ENCODE measurements around the gene ST6GAL1.

DNA sequence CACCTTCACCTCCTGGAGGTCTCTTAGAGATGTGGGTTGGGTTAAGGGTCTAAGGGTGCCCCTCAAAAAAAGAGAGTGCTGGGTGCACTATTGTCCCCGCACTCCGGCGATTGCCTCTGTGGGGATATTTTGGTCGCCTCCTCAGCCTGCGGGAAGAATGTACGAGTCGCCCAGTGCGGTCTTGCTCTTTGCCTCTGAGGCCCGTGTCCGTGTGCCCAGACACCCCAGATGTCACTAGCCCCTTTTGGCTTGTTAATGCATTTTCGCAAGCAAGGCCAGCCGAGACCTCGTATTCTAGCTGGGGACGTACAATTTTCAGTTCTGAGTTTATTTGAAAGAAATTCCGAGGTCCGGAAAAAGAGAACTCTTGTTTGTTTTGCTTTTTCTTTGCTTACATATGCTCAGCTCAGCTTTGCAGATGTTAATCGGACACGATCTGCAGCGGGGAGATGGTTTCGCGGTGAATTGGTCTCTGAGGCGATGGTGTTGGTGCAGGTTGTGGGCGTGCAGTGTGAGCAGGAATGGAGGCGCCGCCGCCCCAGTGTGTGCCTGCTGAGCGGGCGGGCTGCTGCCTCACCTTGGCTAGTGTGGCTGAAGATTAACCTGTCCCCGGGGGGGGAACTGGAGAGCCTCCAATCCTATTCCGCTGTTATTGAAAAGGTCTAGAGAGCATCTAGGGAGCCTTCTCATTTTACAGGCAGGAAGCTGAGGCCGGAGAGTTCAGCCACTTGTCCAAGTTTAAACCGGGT lies 1.4 kb downstream of the ST6GAL1 start:
- TF ChIP-seq POLR2AphosphoS5 (IDR thresholded peaks at IDR 0.05) (no peak), EP300 (IDR thresholded peaks at IDR 0.05) (no peak), CTCF (IDR thresholded peaks at IDR 0.05) (no peak)

All from gastroesophageal sphincter (tissue), 3 donors.